MM.1S (cell line): Measurements from ENCODE around the gene DCANP1.

Experiments
- CTCF ChIP-seq: fragments of 300-600 bp; sonication (generic); IDR thresholded peaks from 2 replicates; pipeline ENCODE4 v1.5.1; 2016; ENCODE audit warnings: antibody characterized with exemption, low read length, mixed read lengths
- EZH2 ChIP-seq: fragments of 300-600 bp; sonication (generic); optimal IDR thresholded peaks from 2 replicates; pipeline ENCODE3; 2017; ENCODE audit warnings: low read depth, mild to moderate bottlenecking, antibody characterized with exemption, low read length, mixed read lengths
- EZH2phosphoT487 ChIP-seq: fragments of 300-600 bp; sonication (generic); IDR thresholded peaks from 2 replicates; pipeline ENCODE4 v1.6.1; 2018; ENCODE audit warnings: antibody characterized with exemption, low read length

- TF ChIP-seq CTCF (no peak), EZH2 (no peak), EZH2phosphoT487 (no peak)
Measured at GRCh38 chr5:135477613-135478066, 30.5 kb upstream of the DCANP1 start.
